Measurements from ENCODE around the gene RBL1. TPM values are rescaled to one million over a fixed set of nuclear protein-coding genes. Genes with fewer than 3 reads are reported as not detected.
"Not testable (repeated sequence)": the region's sequence is repeated elsewhere in the genome, so short reads cannot be mapped to it uniquely, and the experiment has no call there.

The RBL1 gene
- total RNA-seq, 6 experiments from 2014 or later = 1.8 to 3.9 (median 2.2) TPM

- no peak for TF ChIP-seq CTCF (IDR thresholded peaks at IDR 0.05)
- no peak for ATAC-seq
- no peaks in the 10 kb centered on the region for H3K36me3 ChIP-seq
- H3K27me3 ChIP-seq = no peaks in the 10 kb centered on the region
- H3K9me3 ChIP-seq = no peaks in the 10 kb centered on the region
- no peak overlapping the region for H3K27ac ChIP-seq
- no peak for DNase-seq
- H3K4me1 ChIP-seq = peaks cover 0 to 12% (median 0%) of the 10 kb centered on the region in 4 donors
- intact Hi-C loops (cut with DNase I) = no loop called here
- H3K4me3 ChIP-seq = no peak overlapping the region
Observed at GRCh38 chr20:37011147-37011546, 84.7 kb downstream of the RBL1 start.

- intact Hi-C loops (cut with DNase I) = no loop called here
- no peaks in the 10 kb centered on the region for H3K9me3 ChIP-seq
- peak overlapping the region in 1 of 3 donors; percentile 2 for H3K27ac ChIP-seq
- H3K4me1 ChIP-seq = peaks cover 0 to 12% (median 0%) of the 10 kb centered on the region in 4 donors
- TF ChIP-seq POLR2A (IDR thresholded peaks at IDR 0.05) (no peak), CTCF (IDR thresholded peaks at IDR 0.05) (peak; percentile 31 to 52 (median 34))
- H3K27me3 ChIP-seq = no peaks in the 10 kb centered on the region
- ATAC-seq (peak; percentile 70 to 86 (median 81)), DNase-seq (no peak)
- H3K4me3 ChIP-seq = no peak overlapping the region
- H3K36me3 ChIP-seq = peaks cover 0 to under 1% (median 0%) of the 10 kb centered on the region in 4 donors
Observed at GRCh38 chr20:37007898-37008649, 87.7 kb downstream of the RBL1 start.

GRCh38 chr20:37005062-37005942 is 90.5 kb downstream of the RBL1 start:
- H3K4me3 ChIP-seq; H3K27ac ChIP-seq; DNase-seq; H3K27me3 ChIP-seq; intact Hi-C loops (cut with DNase I); H3K9me3 ChIP-seq; H3K36me3 ChIP-seq: not testable (repeated sequence)
- H3K4me1 ChIP-seq = peaks cover 0 to 12% (median 0%) of the 10 kb centered on the region in 4 donors
- ATAC-seq = peak; percentile 48 to 63 (median 61)
- WGBS (ENCODE audit: insufficient coverage, low coverage, low lambda C conversion rate, missing lambda C conversion rate) = 78% methylated on average over 11 of the region's 11 CpGs

GRCh38 chr20:37001634-37002033 is 94.2 kb downstream of the RBL1 start:
- intact Hi-C loops (cut with DNase I); H3K27ac ChIP-seq; DNase-seq; H3K36me3 ChIP-seq; H3K27me3 ChIP-seq; H3K9me3 ChIP-seq; ATAC-seq; H3K4me3 ChIP-seq; H3K4me1 ChIP-seq: not testable (repeated sequence)
- WGBS (ENCODE audit: insufficient coverage, low coverage, low lambda C conversion rate, missing lambda C conversion rate) = 100% methylated on average over 1 of the region's 2 CpGs

- DNase-seq; intact Hi-C loops (cut with DNase I); ATAC-seq: not testable (repeated sequence)
Observed at GRCh38 chr20:37000171-37000570, 95.6 kb downstream of the RBL1 start.

GRCh38 chr20:36998652-36999051 is 97.1 kb downstream of the RBL1 start:
- DNase-seq (no peak), ATAC-seq (no peak)
- intact Hi-C loops (cut with DNase I) = no loop called here
- H3K36me3 ChIP-seq = peaks cover 0 to 4% (median 0%) of the 10 kb centered on the region in 4 donors
- no peaks in the 10 kb centered on the region for H3K9me3 ChIP-seq
- H3K27ac ChIP-seq = no peak overlapping the region
- 89% methylated on average over 7 of the region's 7 CpGs for WGBS (ENCODE audit: insufficient coverage, low coverage, low lambda C conversion rate, missing lambda C conversion rate)
- H3K4me1 ChIP-seq = no peaks in the 10 kb centered on the region
- H3K4me3 ChIP-seq = no peak overlapping the region
- TF ChIP-seq POLR2A (IDR thresholded peaks at IDR 0.05) (no peak), CTCF (IDR thresholded peaks at IDR 0.05) (no peak)
- no peaks in the 10 kb centered on the region for H3K27me3 ChIP-seq

More at GRCh38 chr20:37000171-37000570, 95.6 kb downstream of the RBL1 start:
- not testable (repeated sequence) for H3K36me3 ChIP-seq, H3K27ac ChIP-seq, H3K27me3 ChIP-seq, H3K9me3 ChIP-seq, H3K4me1 ChIP-seq, H3K4me3 ChIP-seq
- WGBS (ENCODE audit: insufficient coverage, low coverage, low lambda C conversion rate, missing lambda C conversion rate) = no CpG with 5 or more reads among the region's 26 CpGs

All from right lobe of liver (tissue), 6 donors.